A549 (cell line): ENCODE measurements around the gene SELENOK. TPM values are rescaled to one million over a fixed set of nuclear protein-coding genes. Genes with fewer than 3 reads are reported as not detected.

Source experiments
- ATAC-seq, 2 experiments: fragments of 200-7000 bp in 1 of 2; fragments of >200 bp in 1 of 2; cut with Nextera tagmentation in 1 of 2; cut with Tn5 transposase in 1 of 2; 3 replicates each; pipeline versions ENCODE4 v1.8.0 to v1.9.1; 2018 to 2020; ENCODE audit warnings: mild to moderate bottlenecking in 1 of 2, moderate library complexity in 1 of 2
- CTCF ChIA-PET: fragments of 300-600 bp; sonication (Branson Sonifier 250); formaldehyde crosslinking; extraction: SDS; loops from one replicate; lab custom pipeline; 2021; ENCODE audit warnings: antibody characterized with exemption, inconsistent platforms; lab: Yijun Ruan, JAX
- POLR2A ChIA-PET: fragments of 350-600 bp; formaldehyde crosslinking; extraction: SDS; loops from one replicate; lab custom pipeline; 2021; ENCODE audit warnings: antibody characterized with exemption, inconsistent platforms; lab: Yijun Ruan, JAX
- DNase-seq, 2 experiments: peaks; one replicate each; pipeline versions ENCODE4 v3.0.0 to v3.0.0-alpha.2; 2011 to 2016; ENCODE audit warnings: low read depth in 1 of 2, low spot score in 1 of 2
- FAIRE-seq: peaks from 2 replicates; lab custom pipeline; 2011; peaks lifted over from hg19 to GRCh38; lab: Jason Lieb, UNC
- H3K27ac ChIP-seq, 2 experiments: fragments of >200 bp; sonication (Bioruptor Twin); formaldehyde crosslinking; 3 replicates each; pipeline ENCODE4 v1.5.1; 2016 to 2017
- H3K4me1 ChIP-seq: fragments of >200 bp; sonication (Bioruptor Twin); formaldehyde crosslinking; 3 replicates; pipeline ENCODE4 v1.6.1; 2016
- H3K4me2 ChIP-seq: fragments of >200 bp; sonication (Bioruptor Twin); formaldehyde crosslinking; 3 replicates; pipeline ENCODE4 v1.6.1; 2016
- H3K4me3 ChIP-seq: fragments of >200 bp; sonication (Bioruptor Twin); formaldehyde crosslinking; 3 replicates; pipeline ENCODE4 v1.5.1; 2016
- H3K9me3 ChIP-seq: fragments of >200 bp; sonication (Bioruptor Twin); formaldehyde crosslinking; 3 replicates; pipeline ENCODE4 v1.6.1; 2016
- BCL3 ChIP-seq: fragments of >200 bp; sonication (Bioruptor Twin); formaldehyde crosslinking; IDR thresholded peaks from 3 replicates; pipeline ENCODE4 v1.6.1; 2016
- BHLHE40 ChIP-seq: IDR thresholded peaks from 2 replicates; pipeline ENCODE4 v1.6.1; 2012; ENCODE audit warnings: low read depth, low read length, inconsistent platforms
- CBX8 ChIP-seq: fragments of 200-600 bp; sonication (generic); IDR thresholded peaks from 2 replicates; pipeline ENCODE4 v1.6.1; 2016
- CHD4 ChIP-seq: fragments of 200-600 bp; sonication (generic); IDR thresholded peaks from 2 replicates; pipeline ENCODE4 v1.6.1; 2016; ENCODE audit warnings: antibody characterized with exemption, mild to moderate bottlenecking, borderline replicate concordance
- E2F6 ChIP-seq: IDR thresholded peaks from 2 replicates; pipeline ENCODE4 v1.6.1; 2012; ENCODE audit warnings: low read depth, borderline replicate concordance
- EP300 ChIP-seq, 2 experiments: fragments of >200 bp; sonication (Bioruptor Twin); formaldehyde crosslinking; IDR thresholded peaks; 2 replicates in 1 of 2; 3 replicates in 1 of 2; pipeline ENCODE4 v1.6.1; 2016 to 2017
- ESRRA ChIP-seq: fragments of 150-350 bp; IDR thresholded peaks from 2 replicates; pipeline ENCODE4 v1.6.1; 2014; ENCODE audit warnings: mild to moderate bottlenecking, low read length, borderline replicate concordance
- FOSB ChIP-seq: fragments of 250-450 bp; sonication (Bioruptor Pico); IDR thresholded peaks from 2 replicates; pipeline ENCODE4 v1.5.0; 2020; ENCODE audit warnings: mild to moderate bottlenecking, moderate library complexity
- FOSL2 ChIP-seq, 2 experiments: fragments of 450-650 bp in 1 of 2; fragments of >200 bp in 1 of 2; sonication (Bioruptor Twin) in 1 of 2; formaldehyde crosslinking; IDR thresholded peaks; 2 replicates each; pipeline versions ENCODE4 v1.5.0 to v1.6.1; 2016 to 2020; ENCODE audit warnings: mild to moderate bottlenecking in 1 of 2, moderate library complexity in 1 of 2
- GATA3 ChIP-seq: IDR thresholded peaks from 2 replicates; pipeline ENCODE4 v1.6.1; 2012; ENCODE audit warnings: borderline replicate concordance
- JUN ChIP-seq, 2 experiments: fragments of >200 bp; sonication (Bioruptor Twin); formaldehyde crosslinking; IDR thresholded peaks; 2 replicates in 1 of 2; 3 replicates in 1 of 2; pipeline ENCODE4 v1.6.1; 2016 to 2017
- JUNB ChIP-seq: fragments of >200 bp; sonication (Bioruptor Twin); formaldehyde crosslinking; IDR thresholded peaks from 2 replicates; pipeline ENCODE4 v1.6.1; 2016
- KDM5A ChIP-seq: fragments of 200-600 bp; sonication (generic); IDR thresholded peaks from 2 replicates; pipeline ENCODE4 v1.6.1; 2016; ENCODE audit warnings: antibody characterized with exemption, mild to moderate bottlenecking
- MAX ChIP-seq: IDR thresholded peaks from 2 replicates; pipeline ENCODE4 v1.6.1; 2012
- NR3C1 ChIP-seq: fragments of >200 bp; sonication (Bioruptor Twin); formaldehyde crosslinking; IDR thresholded peaks from 3 replicates; pipeline ENCODE4 v1.6.1; 2017
- PHF8 ChIP-seq: fragments of 200-600 bp; sonication (generic); IDR thresholded peaks from 2 replicates; pipeline ENCODE4 v1.6.1; 2016; ENCODE audit warnings: low read depth, mild to moderate bottlenecking, antibody characterized with exemption, moderate library complexity, borderline replicate concordance
- POLR2A ChIP-seq: IDR thresholded peaks from 2 replicates; pipeline ENCODE4 v1.6.1; 2012; ENCODE audit warnings: mild to moderate bottlenecking, low read length
- RAD21 ChIP-seq, 2 experiments: fragments of >200 bp in 1 of 2; sonication (Bioruptor Twin) in 1 of 2; formaldehyde crosslinking in 1 of 2; IDR thresholded peaks in 1 of 2; conservative IDR thresholded peaks in 1 of 2; 2 replicates in 1 of 2; 3 replicates in 1 of 2; pipeline ENCODE4 v1.6.1; 2012 to 2018; ENCODE audit warnings: inconsistent platforms in 1 of 2
- RCOR1 ChIP-seq: fragments of 150-350 bp; IDR thresholded peaks from 2 replicates; pipeline ENCODE4 v1.6.1; 2014; ENCODE audit warnings: antibody characterized with exemption, low read length, low read depth
- REST ChIP-seq: fragments of 200-600 bp; sonication (generic); IDR thresholded peaks from 2 replicates; pipeline ENCODE4 v1.6.1; 2016; ENCODE audit warnings: antibody characterized with exemption, mild to moderate bottlenecking, moderate library complexity
- RNF2 ChIP-seq: fragments of 200-600 bp; sonication (generic); IDR thresholded peaks from 2 replicates; pipeline ENCODE4 v1.6.1; 2016; ENCODE audit warnings: low read depth, mild to moderate bottlenecking, antibody characterized with exemption, moderate library complexity, borderline replicate concordance
- SREBF2 ChIP-seq: fragments of 450-650 bp; IDR thresholded peaks from 2 replicates; pipeline ENCODE4 v1.6.1; 2014; ENCODE audit warnings: mild to moderate bottlenecking, moderate library complexity
- TP53 ChIP-seq: fragments of 250-450 bp; sonication (Bioruptor Pico); IDR thresholded peaks from 2 replicates; pipeline ENCODE4 v1.5.0; 2021; ENCODE audit warnings: mild to moderate bottlenecking, moderate library complexity
- WGBS: methylation state at CpG from one replicate; pipeline ENCODE4 v1.1.6; 2017; ENCODE audit errors: missing lambda C conversion rate; 5-methylcytosine and 5-hydroxymethylcytosine counted together
- polyA plus RNA-seq, 4 experiments: library from polyadenylated mRNA; depleted of rRNA in 3 of 4; stranded (reverse); fragments of >200 nt; fragmentation: RNase III in 1 of 4; extraction: RNeasy Plus Mini Kit Qiagen cat#74134 plus additional on column Dnase treatment in 1 of 4; gene quantifications; 2 replicates in 3 of 4; 3 replicates in 1 of 4; pipeline ENCODE4 v1.2.3, GENCODE V29; 2011 to 2017

SELENOK gene
- polyA plus RNA-seq, 2 of the 4 experiments (the other 2 are of a cell fraction): 44.3 to 54.3 TPM

DNA sequence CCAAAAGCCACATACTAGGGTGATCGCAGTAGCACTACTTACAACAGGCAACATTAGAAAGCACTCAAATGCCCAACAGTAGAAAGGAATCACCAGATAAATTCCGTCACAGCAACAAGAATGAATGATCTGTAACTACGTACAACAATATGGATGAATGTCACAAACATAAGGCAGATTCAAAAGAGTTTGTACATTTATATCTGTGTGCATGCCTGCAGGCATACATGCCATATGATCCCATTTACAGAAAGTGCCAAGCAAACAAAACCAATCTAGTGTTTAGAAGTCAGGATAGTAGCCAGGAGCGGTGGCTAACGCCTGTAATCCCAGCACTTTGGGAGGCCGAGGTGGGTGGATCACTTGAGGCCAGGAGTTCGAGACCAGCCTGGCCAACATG is 41.7 kb downstream of the SELENOK start:
- FAIRE-seq (no peak), DNase-seq (no peak), ATAC-seq (no peak)
- Histone ChIP-seq H3K4me2 (no peak overlapping the region), H3K9me3 (no peaks in the 10 kb centered on the region), H3K4me1 (peaks cover 4% of the 10 kb centered on the region; the same call in 1 of the 3 replicates), H3K4me3 (no peak overlapping the region), H3K27ac (no peak overlapping the region)
- TF ChIP-seq E2F6: no peak
- no peak for TF ChIP-seq JUNB
- no peak for TF ChIP-seq PHF8
- no peak for TF ChIP-seq FOSL2 (IDR thresholded peaks at IDR 0.05)
- TF ChIP-seq FOSL2 (CRISPR knock-in tag; IDR thresholded peaks at IDR 0.05): no peak
- no peak for TF ChIP-seq BHLHE40
- no peak for TF ChIP-seq RAD21 (conservative IDR thresholded peaks at IDR 0.05 in 1 of 2, IDR thresholded peaks at IDR 0.05 in 1 of 2)
- no peak for TF ChIP-seq TP53
- CTCF ChIA-PET: no interaction called here
- POLR2A ChIA-PET: no interaction called here
- WGBS: 86% methylated on average over 7 of the region's 7 CpGs

DNA sequence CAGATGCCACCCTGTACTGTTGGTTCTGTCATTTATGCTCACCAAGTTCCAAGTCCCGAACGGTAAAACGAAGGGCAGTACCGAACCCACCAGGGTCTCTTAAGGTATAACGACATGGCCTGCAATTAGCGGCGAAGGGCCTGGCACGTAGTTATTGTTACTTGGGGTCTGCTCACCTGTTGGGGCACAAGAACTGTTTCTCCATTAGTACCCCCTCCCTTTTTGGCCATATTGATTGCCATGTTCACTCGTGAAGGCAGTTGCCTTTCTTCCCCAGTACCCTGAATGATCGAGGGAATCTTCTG is 44.9 kb downstream of the SELENOK start:
- TF ChIP-seq REST: no peak
- TF ChIP-seq TP53: no peak
- TF ChIP-seq POLR2A: no peak
- no peak for TF ChIP-seq BCL3
- TF ChIP-seq RAD21 (conservative IDR thresholded peaks at IDR 0.05 in 1 of 2, IDR thresholded peaks at IDR 0.05 in 1 of 2): no peak
- TF ChIP-seq SREBF2: no peak
- no peak for TF ChIP-seq EP300 (IDR thresholded peaks at IDR 0.05)
- TF ChIP-seq GATA3: no peak
- no peak for TF ChIP-seq FOSB (CRISPR knock-in tag)
- TF ChIP-seq KDM5A: no peak
- no peak for TF ChIP-seq ESRRA
- TF ChIP-seq, all 56 proteins: peak for 0
- H3K4me2 ChIP-seq: peak overlapping the region; percentile 82
- FAIRE-seq: no peak
- peak overlapping the region; percentile 78 to 95; a peak in 5 of 6 replicates for H3K27ac ChIP-seq
- 96% methylated on average over 10 of the region's 10 CpGs for WGBS
- H3K4me1 ChIP-seq: peaks cover 22% of the 10 kb centered on the region
- no peaks in the 10 kb centered on the region for H3K9me3 ChIP-seq
- CTCF ChIA-PET: no interaction called here
- POLR2A ChIA-PET: no interaction called here
- DNase-seq: no peak
- peak overlapping the region; percentile 67 for H3K4me3 ChIP-seq
- no peak for ATAC-seq

DNA sequence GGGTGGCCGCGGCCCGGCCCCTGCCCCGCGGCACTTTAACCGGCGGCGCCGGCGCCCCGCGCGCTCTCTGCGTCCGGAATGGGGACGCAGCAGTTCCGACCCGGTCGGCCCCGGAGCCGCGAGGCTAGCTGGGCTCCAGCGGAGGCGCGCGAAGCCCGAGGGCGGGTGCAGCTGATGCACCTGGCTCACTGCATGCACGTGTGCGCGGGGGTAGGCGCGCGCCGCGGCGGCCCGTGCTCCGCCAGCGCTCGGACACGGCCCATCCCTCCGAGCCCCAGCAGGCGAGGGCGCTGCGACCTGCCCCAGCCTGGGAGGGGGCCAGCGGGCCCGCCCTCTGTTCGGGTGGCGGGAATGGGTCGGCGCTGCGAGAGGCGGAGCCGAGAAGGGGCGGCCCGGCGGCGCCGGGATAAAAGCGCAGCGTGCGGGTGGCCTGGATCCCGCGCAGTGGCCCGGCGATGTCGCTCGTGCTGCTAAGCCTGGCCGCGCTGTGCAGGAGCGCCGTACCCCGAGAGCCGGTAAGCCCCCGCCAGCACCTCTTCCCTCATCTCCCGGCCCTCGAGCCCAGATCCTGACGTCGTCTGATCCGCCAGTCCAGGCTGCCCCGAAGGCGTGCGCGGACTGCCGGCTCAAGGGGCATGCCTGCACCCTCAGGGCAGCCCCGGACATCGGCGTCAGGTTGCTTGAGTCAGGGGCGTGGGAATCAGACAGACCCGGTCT is 45.4 kb downstream of the SELENOK start, which contains the start of the genes CHDH and IL17RB:
Gene CHDH (minus strand): TSS at position 286 of the 717 bp plus-strand sequence. CDS start 22,411 bp downstream, outside the sequence.
Gene IL17RB (plus strand): TSS at position 435 of the 717 bp plus-strand sequence. CDS start 21 bp downstream, at position 456.
- Histone ChIP-seq H3K9me3 (no peaks in the 10 kb centered on the region), H3K4me1 (peaks cover 22% of the 10 kb centered on the region), H3K4me2 (peak within 1 kb of the TSS; percentile 82), H3K27ac (peak within 1 kb of the TSS; percentile 78 to 95), H3K4me3 (peak within 1 kb of the TSS; percentile 67)
- TF ChIP-seq CBX8 (no peak), NR3C1 (no peak), RNF2 (peak; percentile 49; the same call in 1 of the 2 replicates), CHD4 (no peak), JUN (IDR thresholded peaks at IDR 0.05) (peak in 1 of 2 experiments; percentile 52; a peak in 2 of 5 replicates), RCOR1 (no peak), MAX (peak; percentile 68), GATA3 (no peak), E2F6 (peak; percentile 92), POLR2A (peak; percentile 56)
- ATAC-seq (peak; percentile 81 to 88), FAIRE-seq (no peak), DNase-seq (peak; percentile 38 to 49)
- ChIA-PET CTCF (interaction anchor here (1.1 kb wide), 1 partner anchor 11 kb away, joined by 3 read pairs; no protein-coding TSS in a partner anchor), POLR2A (no interaction called here)
- 25% methylated on average over 17 of the region's 91 CpGs for WGBS
